Endodermal cell (in vitro differentiated cells): ENCODE results near the gene CHD9. TPM values are rescaled to one million over a fixed set of nuclear protein-coding genes. Genes with fewer than 3 reads are reported as not detected.

Experiments used
- DNase-seq: peaks from one replicate; pipeline ENCODE4 v3.0.0-alpha.2; 2017
- H3K27ac ChIP-seq: 2 replicates; pipeline ENCODE4 v1.5.1; 2013; ENCODE audit warnings: mild to moderate bottlenecking, low read depth, low read length, moderate library complexity
- H3K27me3 ChIP-seq: 2 replicates; pipeline ENCODE4 v1.6.1; 2013; ENCODE audit warnings: mild to moderate bottlenecking, low read length, moderate library complexity; ENCODE audit not compliant: insufficient read depth, control insufficient read depth, poor library complexity, severe bottlenecking
- H3K36me3 ChIP-seq: 2 replicates; pipeline ENCODE4 v1.7.0; 2013; ENCODE audit warnings: mild to moderate bottlenecking, low read length, moderate library complexity; ENCODE audit not compliant: control insufficient read depth, insufficient read depth
- H3K4me1 ChIP-seq: one replicate; pipeline ENCODE4 v1.7.0; 2013; ENCODE audit warnings: low read length; ENCODE audit not compliant: control insufficient read depth, insufficient read depth
- H3K4me3 ChIP-seq: 2 replicates; pipeline ENCODE4 v1.5.1; 2013; ENCODE audit warnings: mild to moderate bottlenecking, low read length, moderate library complexity
- H3K9ac ChIP-seq: 2 replicates; pipeline ENCODE4 v1.6.1; 2013; ENCODE audit warnings: mild to moderate bottlenecking, low read length, moderate library complexity; ENCODE audit not compliant: poor library complexity, severe bottlenecking; ENCODE audit errors: extremely low read depth
- H3K9me3 ChIP-seq: 2 replicates; pipeline ENCODE4 v1.6.1; 2013; ENCODE audit warnings: mild to moderate bottlenecking, low read length, moderate library complexity; ENCODE audit not compliant: control insufficient read depth
- H3K27ac Mint-ChIP-seq: 2 replicates; pipeline ENCODE4 v1.8.0; 2020; ENCODE audit warnings: mixed read lengths
- H3K27me3 Mint-ChIP-seq: 2 replicates; pipeline ENCODE4 v1.8.0; 2021; ENCODE audit warnings: mild to moderate bottlenecking, mixed read lengths; ENCODE audit not compliant: insufficient read depth
- H3K36me3 Mint-ChIP-seq: 2 replicates; pipeline ENCODE4 v1.8.0; 2020; ENCODE audit warnings: low read depth, mixed read lengths
- H3K4me1 Mint-ChIP-seq: 2 replicates; pipeline ENCODE4 v1.8.0; 2020; ENCODE audit warnings: mixed read lengths
- H3K4me3 Mint-ChIP-seq: 2 replicates; pipeline ENCODE4 v1.8.0; 2020; ENCODE audit warnings: mild to moderate bottlenecking, moderate library complexity, mixed read lengths
- H3K9me3 Mint-ChIP-seq: 2 replicates; pipeline ENCODE4 v1.8.0; 2020; ENCODE audit warnings: mild to moderate bottlenecking, mixed read lengths
- CTCF ChIP-seq: fragments of 200-600 bp; sonication (generic); conservative IDR thresholded peaks from 2 replicates; pipeline ENCODE4 v1.5.0; 2021; ENCODE audit warnings: antibody characterized with exemption, mild to moderate bottlenecking
- WGBS, 2 experiments: methylation state at CpG; one replicate each; pipeline versions ENCODE4 v1.1.5 to v1.1.7; 2013; ENCODE audit warnings: missing lambda C conversion rate in 2 of 2, mixed read lengths in 1 of 2; ENCODE audit not compliant: insufficient coverage in 1 of 2, insufficient read length in 1 of 2; 5-methylcytosine and 5-hydroxymethylcytosine counted together
- total RNA-seq, 2 donors: library from RNA; stranded (reverse); fragmentation: NEBNext Ultra II Directional in 1 of 2; extraction: Animal tissue kit (Norgen Biotek cat#: 25700) in 1 of 2; gene quantifications; 2 replicates in 1 of 2; 3 replicates in 1 of 2; pipeline ENCODE4 v1.2.1, GENCODE V29; 2021

Gene CHD9
- total RNA-seq, 2 donors from 2014 or later, result 36.8 to 40.5 TPM

GRCh38 chr16:53156516-53156915, 101.7 kb downstream of the CHD9 start:
- no peak overlapping the region for H3K4me3 ChIP-seq

DNA sequence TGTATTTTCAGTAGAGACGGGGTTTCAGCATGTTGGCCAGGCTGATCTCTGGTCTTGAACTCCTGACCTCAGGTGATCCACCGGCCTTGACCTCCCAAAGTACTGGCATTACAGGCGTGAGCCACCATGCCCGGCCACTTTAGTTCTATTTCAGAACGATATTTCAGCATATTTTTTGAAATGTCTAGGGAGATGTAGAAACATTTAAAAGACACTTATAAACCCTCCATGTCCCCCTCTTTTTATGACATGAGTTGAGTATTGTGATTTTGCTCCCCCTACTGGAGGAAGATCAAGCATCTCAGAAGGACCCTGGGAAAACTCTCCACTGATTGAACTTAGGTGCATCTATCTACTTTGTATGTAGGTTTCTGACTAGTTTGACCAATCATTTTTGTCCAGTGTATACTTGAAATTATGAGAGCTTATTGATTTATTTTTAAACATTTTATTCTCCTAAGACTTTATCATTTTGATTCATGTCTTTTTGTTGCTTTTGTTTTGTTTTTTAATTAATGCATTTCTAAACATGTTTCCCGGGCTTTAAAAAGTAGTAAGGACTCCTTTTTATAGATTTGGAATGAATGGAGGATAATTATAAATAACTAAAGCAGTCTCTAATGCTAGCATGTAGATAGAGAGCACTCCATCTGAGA, 105.1 kb downstream of the CHD9 start:
- H3K27ac ChIP-seq, result no peak overlapping the region
- TF ChIP-seq CTCF, result peak; percentile 91
- no peaks in the 10 kb centered on the region for H3K27me3 ChIP-seq
- H3K36me3 ChIP-seq, result peaks cover 36% of the 10 kb centered on the region
- Mint-ChIP-seq H3K27ac (no peak overlapping the region), H3K27me3 (no peaks in the 10 kb centered on the region), H3K9me3 (no peaks in the 10 kb centered on the region), H3K36me3 (peaks cover 19% of the 10 kb centered on the region), H3K4me1 (no peaks in the 10 kb centered on the region), H3K4me3 (no peak overlapping the region)
- WGBS, 2 experiments, result 86 to 95% methylated on average over 2 to 5 of the region's 6 CpGs
- no peak overlapping the region for H3K9ac ChIP-seq
- no peak overlapping the region for H3K4me3 ChIP-seq
- H3K9me3 ChIP-seq, result no peaks in the 10 kb centered on the region
- H3K4me1 ChIP-seq, result no peaks in the 10 kb centered on the region
- peak; percentile 48 for DNase-seq

More at GRCh38 chr16:53156516-53156915, 101.7 kb downstream of the CHD9 start:
- Mint-ChIP-seq H3K4me3 (no peak overlapping the region), H3K36me3 (peaks cover 19% of the 10 kb centered on the region), H3K9me3 (no peaks in the 10 kb centered on the region), H3K27me3 (no peaks in the 10 kb centered on the region), H3K27ac (no peak overlapping the region), H3K4me1 (no peaks in the 10 kb centered on the region)
- no peak for DNase-seq
- no peak overlapping the region for H3K27ac ChIP-seq
- no peaks in the 10 kb centered on the region for H3K27me3 ChIP-seq
- WGBS, 2 experiments, result 95 to 100% methylated on average over 2 of the region's 2 CpGs
- no peaks in the 10 kb centered on the region for H3K4me1 ChIP-seq
- peaks cover 29% of the 10 kb centered on the region for H3K36me3 ChIP-seq
- H3K9ac ChIP-seq, result no peak overlapping the region
- TF ChIP-seq CTCF, result no peak
- no peaks in the 10 kb centered on the region for H3K9me3 ChIP-seq

GRCh38 chr16:53166099-53166498, 111.3 kb downstream of the CHD9 start:
- no peak overlapping the region for H3K27ac ChIP-seq

More at GRCh38 chr16:53166099-53166498, 111.3 kb downstream of the CHD9 start:
- Mint-ChIP-seq H3K9me3 (no peaks in the 10 kb centered on the region), H3K27ac (no peak overlapping the region), H3K4me3 (no peak overlapping the region), H3K36me3 (no peaks in the 10 kb centered on the region), H3K27me3 (no peaks in the 10 kb centered on the region), H3K4me1 (no peaks in the 10 kb centered on the region)
- no peak overlapping the region for H3K4me3 ChIP-seq
- no peaks in the 10 kb centered on the region for H3K27me3 ChIP-seq
- no peaks in the 10 kb centered on the region for H3K4me1 ChIP-seq
- H3K36me3 ChIP-seq, result peaks cover 8% of the 10 kb centered on the region
- DNase-seq, result no peak
- TF ChIP-seq CTCF, result no peak
- H3K9me3 ChIP-seq, result no peaks in the 10 kb centered on the region
- H3K9ac ChIP-seq, result no peak overlapping the region
